Right cardiac atrium (tissue), 5 donors: ENCODE results near the gene UBC. TPM values are rescaled to one million over a fixed set of nuclear protein-coding genes. Genes with fewer than 3 reads are reported as not detected.
A peak's percentile ranks its signal among the peaks of the same experiment; 100 is the strongest.
"Not testable (repeated sequence)": the region's sequence is repeated elsewhere in the genome, so short reads cannot be mapped to it uniquely, and the experiment has no call there.

ENCODE experiments used
- ATAC-seq, 2 donors: fragments of 200-7000 bp; cut with Tn5 transposase; one replicate each; pipeline versions ENCODE4 v1.8.0 to v1.9.1; 2020; ENCODE audit warnings: moderate library complexity in 2 of 2, mild to moderate bottlenecking in 1 of 2
- DNase-seq, 3 donors: peaks; one replicate each; pipeline ENCODE4 v3.0.0-alpha.2; 2020
- H3K27ac ChIP-seq: one replicate; pipeline ENCODE4 v1.5.1; 2013; ENCODE audit warnings: mild to moderate bottlenecking, low read length, control low read depth, moderate library complexity
- H3K27me3 ChIP-seq: one replicate; pipeline ENCODE4 v1.6.1; 2013; ENCODE audit not compliant: control insufficient read depth, insufficient read depth
- H3K4me1 ChIP-seq: one replicate; pipeline ENCODE4 v1.6.1; 2013; ENCODE audit warnings: low read length; ENCODE audit not compliant: control insufficient read depth, insufficient read depth
- H3K4me3 ChIP-seq: one replicate; pipeline ENCODE4 v1.5.1; 2013; ENCODE audit warnings: low read length, control low read depth
- H3K9me3 ChIP-seq: one replicate; pipeline ENCODE4 v1.6.1; 2013; ENCODE audit warnings: low read length; ENCODE audit not compliant: control insufficient read depth
- WGBS: extraction: QIAGEN DNeasy Blood & Tissue Kit; methylation state at CpG from one replicate; pipeline ENCODE4 v1.1.7; 2013; 5-methylcytosine and 5-hydroxymethylcytosine counted together
- intact Hi-C, 4 donors: fragments of 100-400 bp; cut with DNase I; formaldehyde crosslinking; loops; one replicate each; pipeline versions ENCODE4 v1.11.0 to v1.14.0; 2022 to 2023
- polyA plus RNA-seq: library from polyadenylated mRNA; stranded (reverse); fragments of 200-250 nt; gene quantifications from one replicate; pipeline ENCODE4 v1.2.3, GENCODE V29; 2013
- total RNA-seq, 4 donors: library from RNA; stranded (reverse); fragmentation: NEBNext Ultra II Directional; extraction: Animal tissue kit (Norgen Biotek cat#: 25700); gene quantifications; one replicate each; pipeline ENCODE4 v1.2.1, GENCODE V29; 2021
- donor health status: healthy with polysubstance abuse.
- donor health status: DM: no; HTN: yes; CAD: no.
- donor health status: DM: no; HTN: no; CAD: no.
- donor health status: DM: no; HTN: yes; CAD: no; lungs with severe emphysema.
- donor health status: DM: yes; HTN: yes; CAD: no.

The UBC gene
- total and polyA plus RNA-seq, 5 donors, result 1,045 to 1,141 (median 1,063) TPM

DNA sequence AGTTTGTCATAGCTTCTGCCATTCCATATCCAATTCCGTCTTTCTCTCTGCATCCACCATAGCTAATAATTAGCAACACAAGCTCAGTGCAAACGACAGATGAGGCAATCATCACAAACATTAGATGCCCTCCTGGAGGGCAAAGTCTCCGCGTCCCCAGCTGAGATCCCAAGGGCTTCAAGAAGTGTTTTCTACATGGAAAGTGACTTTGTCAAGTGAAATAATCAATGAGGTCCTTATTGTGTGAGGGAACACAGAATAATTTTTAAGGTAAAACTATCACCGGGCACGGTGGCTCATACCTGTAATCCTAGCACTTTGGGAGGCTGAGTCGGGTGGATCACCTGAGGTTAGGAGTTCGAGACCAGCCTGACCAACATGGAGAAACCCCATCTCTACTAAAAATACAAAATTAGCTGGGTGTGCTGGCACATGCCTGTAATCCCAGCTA lies 14.1 kb downstream of the UBC start:
- H3K4me3 ChIP-seq, H3K4me1 ChIP-seq, ATAC-seq, H3K9me3 ChIP-seq, DNase-seq, H3K27ac ChIP-seq, H3K27me3 ChIP-seq: not testable (repeated sequence)
- intact Hi-C loops, result loop anchor here in 1 of 4 donors (10.0 kb wide), 2 partner anchors 116 to 866 kb away; no protein-coding TSS in a partner anchor
- 91% methylated on average over 8 of the region's 8 CpGs for whole genome bisulfite sequencing

DNA sequence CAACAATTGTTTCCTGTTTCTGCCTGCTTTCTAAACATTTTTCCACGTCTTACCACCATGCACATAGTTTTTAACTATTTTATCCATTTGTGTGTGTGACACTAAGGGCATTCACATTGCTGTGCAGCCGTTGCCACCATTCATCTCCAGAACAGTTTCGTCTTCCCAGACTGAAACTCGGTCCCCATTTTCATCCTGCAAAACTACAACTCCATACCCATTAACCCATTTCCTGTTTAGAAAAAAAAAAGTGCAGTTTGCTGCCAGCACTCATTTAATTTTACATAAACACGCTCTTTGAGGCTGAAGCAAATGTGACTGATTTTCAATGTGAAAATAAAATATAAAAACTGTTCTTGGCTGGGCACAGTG lies 15.5 kb downstream of the UBC start:
- no peaks in the 10 kb centered on the region for H3K9me3 ChIP-seq
- H3K4me1 ChIP-seq, result no peaks in the 10 kb centered on the region
- H3K4me3 ChIP-seq, result no peak overlapping the region
- ATAC-seq (no peak), DNase-seq (no peak)
- no peaks in the 10 kb centered on the region for H3K27me3 ChIP-seq
- intact Hi-C loops, result no loop called here
- H3K27ac ChIP-seq, result no peak overlapping the region
- WGBS, result 40% methylated on average over 5 of the region's 5 CpGs

DNA sequence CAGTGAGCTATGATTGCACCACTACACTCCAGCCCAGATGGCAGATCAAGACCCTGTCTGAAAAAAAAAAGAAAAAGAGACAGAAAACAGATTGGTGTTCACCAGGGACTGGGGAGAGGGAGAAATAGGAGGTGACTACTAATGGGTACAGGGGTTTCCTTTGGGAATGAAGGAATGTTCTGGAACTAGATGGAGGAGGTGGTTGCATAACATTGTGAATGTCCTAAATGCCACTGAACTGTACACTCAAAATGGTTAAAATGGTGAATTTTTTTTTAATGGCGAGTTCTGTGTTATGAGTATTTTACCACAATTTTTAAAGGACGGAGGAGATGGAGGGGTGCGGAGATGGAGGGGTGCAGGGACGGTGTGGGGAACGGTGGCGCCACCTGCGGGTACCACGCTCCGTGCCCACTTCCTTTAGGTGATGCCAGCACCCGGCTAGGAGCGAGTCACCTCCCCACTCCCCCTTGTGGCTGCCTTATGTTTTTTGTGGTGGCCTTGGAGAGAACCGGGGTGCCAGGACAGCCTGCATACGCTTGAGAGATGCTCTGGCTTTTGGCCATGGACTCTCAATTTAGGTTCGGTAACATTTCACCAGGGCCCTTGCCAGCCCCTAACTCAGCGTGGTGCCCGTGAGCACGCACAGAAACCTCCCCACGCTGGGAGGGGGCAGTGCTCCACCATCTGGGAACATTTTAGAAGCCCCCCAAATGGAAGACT lies 16.1 kb downstream of the UBC start:
- Histone ChIP-seq H3K4me1 (no peaks in the 10 kb centered on the region), H3K4me3 (no peak overlapping the region), H3K9me3 (no peaks in the 10 kb centered on the region), H3K27ac (no peak overlapping the region), H3K27me3 (no peaks in the 10 kb centered on the region)
- DNase-seq, result peak; percentile 27 to 76 (median 63)
- peak; percentile 51 to 69 for ATAC-seq
- 36% methylated on average over 18 of the region's 18 CpGs for WGBS
- intact Hi-C loops, result no loop called here

DNA sequence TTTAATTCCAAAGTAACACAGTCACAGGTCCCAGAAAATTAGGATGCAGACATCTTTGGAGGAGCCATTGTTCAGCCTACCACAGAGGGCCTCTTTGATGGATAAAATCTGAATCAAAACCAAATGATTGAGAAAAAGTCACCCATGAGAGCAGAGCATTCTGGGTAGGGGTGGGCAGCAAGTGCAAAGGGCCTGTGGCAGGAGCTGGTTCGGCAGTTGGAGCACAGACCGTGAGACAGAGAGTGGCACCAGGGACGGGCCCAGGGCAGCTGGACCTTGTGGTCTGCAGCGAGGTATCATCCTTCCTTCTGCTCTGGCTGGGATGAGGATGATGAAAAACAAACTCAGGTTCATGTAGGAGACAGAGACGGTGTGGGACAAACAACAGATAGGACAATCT lies 18.0 kb downstream of the UBC start:
- H3K4me3 ChIP-seq, result no peak overlapping the region
- DNase-seq (no peak), ATAC-seq (no peak)
- H3K9me3 ChIP-seq, result no peaks in the 10 kb centered on the region
- 88% methylated on average over 5 of the region's 5 CpGs for WGBS
- H3K27me3 ChIP-seq, result no peaks in the 10 kb centered on the region
- no peak overlapping the region for H3K27ac ChIP-seq
- no peaks in the 10 kb centered on the region for H3K4me1 ChIP-seq
- intact Hi-C loops, result no loop called here

DNA sequence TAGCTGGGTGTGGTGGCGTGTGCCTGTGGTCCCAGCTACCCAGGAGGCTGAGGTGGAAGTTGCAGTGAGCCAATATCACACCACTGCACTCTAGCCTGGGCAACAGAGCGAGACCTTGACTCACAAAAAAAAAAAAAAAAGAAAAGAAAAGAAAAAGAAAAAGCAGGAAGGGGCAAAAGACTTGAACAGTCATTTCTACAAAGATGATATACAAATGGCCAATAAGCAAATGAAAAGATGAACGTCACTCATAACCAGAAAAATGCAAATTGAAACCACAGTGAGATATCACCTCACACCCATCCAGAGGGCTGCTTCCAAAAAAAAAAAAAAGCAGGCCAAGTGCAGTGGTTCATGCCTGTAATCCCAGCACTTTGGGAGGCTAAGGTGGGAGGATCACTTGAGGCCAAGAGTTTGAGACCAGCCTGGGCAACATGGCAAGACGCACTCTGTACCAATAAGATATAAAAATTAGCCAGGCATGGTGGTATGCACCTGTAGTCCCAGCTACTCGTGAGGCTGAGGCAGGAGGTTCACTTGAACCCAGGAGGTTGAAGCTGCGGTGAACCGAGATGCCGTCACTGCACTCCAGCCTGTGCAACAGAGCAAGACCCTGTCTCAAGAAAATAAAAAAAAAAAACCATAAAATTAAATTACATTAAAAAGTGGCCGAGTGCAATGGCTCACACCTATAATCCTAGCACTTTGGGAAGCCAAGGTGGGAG lies 20.5 kb downstream of the UBC start:
- Histone ChIP-seq H3K4me3 (no peak overlapping the region), H3K9me3 (no peaks in the 10 kb centered on the region), H3K27me3 (no peaks in the 10 kb centered on the region), H3K27ac (no peak overlapping the region), H3K4me1 (no peaks in the 10 kb centered on the region)
- intact Hi-C loops, result no loop called here
- ATAC-seq, result no peak
- no peak for DNase-seq
- 95% methylated on average over 9 of the region's 9 CpGs for WGBS

DNA sequence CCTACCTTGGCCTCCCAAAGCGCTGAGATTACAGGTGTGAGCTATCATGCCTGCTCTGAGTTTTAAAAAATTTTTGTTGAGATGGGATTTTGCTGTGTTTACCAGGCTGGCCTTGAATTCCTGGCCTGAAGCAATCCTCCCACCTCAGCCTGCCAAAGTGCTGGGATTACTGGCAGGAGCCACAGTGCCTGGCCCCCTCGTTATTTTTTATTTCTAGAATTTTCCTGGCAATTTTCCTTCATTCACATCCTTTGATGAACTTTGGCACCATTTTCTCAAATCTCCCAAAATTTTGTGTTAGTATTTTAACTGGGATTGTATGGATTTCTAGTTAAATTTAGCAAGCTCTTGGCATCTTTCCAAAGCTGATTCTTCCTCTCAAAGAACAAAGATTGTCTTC lies 26.2 kb downstream of the UBC start:
- H3K4me3 ChIP-seq, result no peak overlapping the region
- no peaks in the 10 kb centered on the region for H3K4me1 ChIP-seq
- ATAC-seq, result no peak
- H3K27ac ChIP-seq, result no peak overlapping the region
- intact Hi-C loops, result no loop called here
- WGBS, result 54% methylated on average over 2 of the region's 2 CpGs
- H3K9me3 ChIP-seq, result no peaks in the 10 kb centered on the region
- DNase-seq, result peak in 1 of 3 donors; percentile 59
- no peaks in the 10 kb centered on the region for H3K27me3 ChIP-seq

DNA sequence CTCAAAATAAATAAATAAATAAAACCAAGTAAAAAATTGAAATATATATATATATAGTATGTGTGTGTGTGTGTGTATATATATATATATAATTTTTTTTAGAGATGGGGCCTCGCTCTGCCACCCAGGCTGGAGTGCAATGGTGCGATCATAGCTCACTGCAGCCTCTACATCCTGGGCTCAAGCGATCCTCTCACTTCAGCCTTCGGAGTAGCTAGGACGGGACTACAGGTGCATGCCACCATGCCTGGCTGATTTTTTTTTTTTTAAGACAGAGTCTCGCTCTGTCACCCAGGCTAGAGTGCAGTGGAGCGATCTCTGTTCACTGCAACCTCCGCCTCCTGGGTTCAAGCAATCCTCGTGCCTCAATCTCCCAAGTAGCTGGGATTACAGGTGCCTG lies 26.7 kb downstream of the UBC start:
- intact Hi-C loops, ATAC-seq: not testable (repeated sequence)
- 94% methylated on average over 9 of the region's 9 CpGs for WGBS

DNA sequence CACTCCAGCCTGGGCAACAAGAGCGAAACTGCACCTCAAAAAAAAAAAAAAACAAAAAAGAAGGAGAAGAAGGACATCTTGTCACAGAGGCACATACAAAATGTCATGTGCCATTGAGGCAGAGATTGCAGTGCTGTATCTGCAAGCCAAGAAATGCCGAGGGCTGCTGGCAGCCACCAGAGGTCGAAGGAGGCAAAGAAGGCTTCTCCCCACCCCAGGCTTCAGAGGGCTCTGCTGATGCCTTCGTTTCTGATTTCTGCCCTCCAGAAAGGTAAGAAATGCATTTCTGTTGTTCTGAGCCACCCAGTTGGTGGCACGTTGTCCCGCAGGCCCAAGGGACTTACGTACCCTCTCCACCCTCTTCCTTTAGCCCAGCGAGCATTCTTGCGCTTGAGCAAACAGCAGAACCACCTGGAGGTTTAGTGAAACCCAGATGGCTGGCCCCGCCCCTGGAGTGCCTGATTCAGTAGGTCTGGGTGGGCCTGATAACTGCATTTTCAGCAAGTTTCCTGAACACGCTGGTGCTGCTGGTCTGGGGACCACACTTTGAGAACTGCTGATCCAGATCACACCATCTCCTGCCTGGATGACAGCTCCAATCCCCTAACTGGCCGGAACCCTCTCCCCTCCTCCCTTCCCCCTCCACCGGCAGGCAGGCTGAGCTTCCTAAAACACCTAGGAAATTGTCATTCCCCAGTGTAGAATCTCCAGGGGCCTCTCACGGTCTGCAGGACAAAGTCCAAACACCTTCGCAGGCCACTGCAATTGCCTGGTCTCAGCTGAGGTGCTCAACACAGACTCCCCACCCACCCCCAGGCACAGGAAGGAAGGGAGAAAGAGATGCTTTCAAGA lies 29.6 kb downstream of the UBC start:
- ATAC-seq (no peak), DNase-seq (peak in 1 of 3 donors; percentile 42)
- WGBS, result 66% methylated on average over 15 of the region's 15 CpGs
- no peak overlapping the region for H3K27ac ChIP-seq
- H3K27me3 ChIP-seq, result no peaks in the 10 kb centered on the region
- intact Hi-C loops, result no loop called here
- H3K4me3 ChIP-seq, result no peak overlapping the region
- no peaks in the 10 kb centered on the region for H3K9me3 ChIP-seq
- H3K4me1 ChIP-seq, result no peaks in the 10 kb centered on the region

More for the DNA sequence above, 26.7 kb downstream of the UBC start:
- H3K4me1 ChIP-seq, H3K27ac ChIP-seq, H3K9me3 ChIP-seq, DNase-seq, H3K4me3 ChIP-seq, H3K27me3 ChIP-seq: not testable (repeated sequence)

DNA sequence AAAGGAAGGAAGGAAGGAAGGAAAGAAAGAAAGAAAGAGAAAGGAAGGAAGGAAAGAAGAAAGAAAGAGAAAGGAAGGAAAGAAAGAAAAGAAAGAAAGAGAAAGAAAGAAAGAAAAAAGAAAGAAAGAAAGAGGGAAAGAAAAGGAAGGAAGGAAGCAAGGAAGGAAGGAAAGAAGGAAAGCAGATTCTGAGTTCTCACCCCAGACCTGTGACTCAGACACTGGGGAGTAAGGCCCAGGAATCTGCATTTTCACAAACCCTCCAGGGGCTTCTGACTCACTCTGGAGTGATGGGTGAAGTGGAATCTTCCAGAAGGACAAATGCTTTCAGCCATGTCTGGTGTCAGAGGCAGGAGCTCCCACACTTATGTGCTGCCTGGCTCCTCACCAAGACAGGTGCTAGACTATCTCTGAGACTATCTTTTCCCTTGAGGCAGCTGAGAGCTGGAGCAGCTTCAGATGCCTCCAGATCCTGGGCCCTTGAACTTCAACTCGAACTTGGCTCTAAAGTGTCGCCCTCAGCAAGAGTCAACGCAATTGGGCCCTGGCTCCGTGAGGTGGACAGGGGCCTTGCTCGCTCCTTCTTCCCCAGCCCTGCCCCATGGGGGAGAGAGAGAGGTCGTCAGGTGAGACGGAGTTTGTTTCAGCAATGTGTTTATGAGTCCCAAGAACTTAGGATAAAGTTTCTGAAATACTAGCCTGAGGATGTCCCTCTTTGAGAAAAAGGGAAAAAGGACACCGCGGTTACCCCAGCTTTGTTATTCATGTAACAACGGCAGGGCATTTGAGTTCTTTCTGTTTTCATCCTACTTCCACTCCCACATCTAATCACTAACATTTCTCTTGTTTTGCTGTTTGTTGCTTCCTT lies 31.0 kb downstream of the UBC start:
- DNase-seq (peak in 1 of 3 donors; percentile 11), ATAC-seq (no peak)
- 84% methylated on average over 10 of the region's 10 CpGs for whole genome bisulfite sequencing
- Histone ChIP-seq H3K27me3 (no peaks in the 10 kb centered on the region), H3K4me1 (no peaks in the 10 kb centered on the region), H3K4me3 (no peak overlapping the region), H3K27ac (no peak overlapping the region), H3K9me3 (no peaks in the 10 kb centered on the region)
- intact Hi-C loops, result no loop called here

DNA sequence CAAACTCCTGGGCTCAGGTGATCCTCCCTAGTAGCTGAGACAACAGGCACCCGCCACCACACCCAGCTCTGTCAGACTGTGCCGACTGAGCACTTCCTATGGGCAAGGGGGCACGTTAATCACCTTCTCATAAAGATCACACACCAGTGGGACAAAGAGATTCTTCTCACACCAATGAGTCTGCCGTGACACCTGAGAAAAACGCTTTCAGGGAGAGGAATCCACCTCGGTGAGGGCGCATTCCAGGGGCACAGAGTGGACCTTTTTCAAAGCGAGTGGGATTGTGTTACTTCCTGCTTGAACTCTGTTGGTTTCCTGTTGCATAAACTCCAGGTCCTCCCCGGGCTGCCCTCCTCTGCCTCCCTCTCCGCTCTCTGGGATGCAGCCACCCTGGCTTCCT lies 33.3 kb downstream of the UBC start:
- Histone ChIP-seq H3K27me3 (no peaks in the 10 kb centered on the region), H3K27ac (no peak overlapping the region), H3K9me3 (no peaks in the 10 kb centered on the region), H3K4me1 (no peaks in the 10 kb centered on the region), H3K4me3 (no peak overlapping the region)
- WGBS, result 57% methylated on average over 10 of the region's 10 CpGs
- DNase-seq, result peak in 1 of 3 donors; percentile 45
- peak in 1 of 2 donors; percentile 53 for ATAC-seq
- intact Hi-C loops, result no loop called here
